PC-9 (cell line): ENCODE measurements around the gene ARPC5.

Source experiments
- EZH2 ChIP-seq: fragments of 200-600 bp; sonication (generic); IDR thresholded peaks from 2 replicates; pipeline ENCODE4 v1.8.0; 2017; ENCODE audit warnings: antibody characterized with exemption, low read depth
- TF ChIP-seq, protein P1 (sequence below): fragments of 200-600 bp; sonication (generic); conservative IDR thresholded peaks from 2 replicates; pipeline ENCODE4 v1.6.1; 2017; ENCODE audit warnings: mixed run types, antibody characterized with exemption, mild to moderate bottlenecking, moderate library complexity

DNA sequence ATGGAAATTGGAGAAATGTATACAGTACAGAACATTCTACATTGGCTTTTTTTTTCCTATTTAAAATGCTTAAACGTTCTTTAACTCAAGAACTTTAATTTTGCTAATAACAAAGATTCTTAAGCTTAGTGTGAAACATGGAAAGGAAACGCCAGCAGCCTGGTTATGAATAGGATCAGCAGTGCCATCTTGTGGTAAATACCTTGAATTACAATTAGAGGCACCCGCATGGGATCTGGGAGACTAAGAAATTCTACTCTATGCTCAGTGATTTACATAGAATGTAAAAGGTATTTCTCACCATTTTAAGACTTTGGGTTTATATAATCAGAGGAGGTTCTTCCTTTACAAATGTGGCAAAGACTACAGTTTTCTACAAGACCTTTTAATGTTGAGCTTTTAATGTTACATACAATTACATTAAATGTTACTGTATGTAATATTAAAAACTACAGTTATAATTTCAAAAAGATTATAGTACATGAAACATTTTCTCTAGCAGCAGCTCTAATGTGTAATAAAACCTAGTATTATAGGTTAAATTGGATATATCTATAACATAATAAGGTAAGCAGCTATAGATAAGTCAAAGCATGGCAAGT, 49.6 kb upstream of the ARPC5 start:
- TF ChIP-seq, protein P1, sequence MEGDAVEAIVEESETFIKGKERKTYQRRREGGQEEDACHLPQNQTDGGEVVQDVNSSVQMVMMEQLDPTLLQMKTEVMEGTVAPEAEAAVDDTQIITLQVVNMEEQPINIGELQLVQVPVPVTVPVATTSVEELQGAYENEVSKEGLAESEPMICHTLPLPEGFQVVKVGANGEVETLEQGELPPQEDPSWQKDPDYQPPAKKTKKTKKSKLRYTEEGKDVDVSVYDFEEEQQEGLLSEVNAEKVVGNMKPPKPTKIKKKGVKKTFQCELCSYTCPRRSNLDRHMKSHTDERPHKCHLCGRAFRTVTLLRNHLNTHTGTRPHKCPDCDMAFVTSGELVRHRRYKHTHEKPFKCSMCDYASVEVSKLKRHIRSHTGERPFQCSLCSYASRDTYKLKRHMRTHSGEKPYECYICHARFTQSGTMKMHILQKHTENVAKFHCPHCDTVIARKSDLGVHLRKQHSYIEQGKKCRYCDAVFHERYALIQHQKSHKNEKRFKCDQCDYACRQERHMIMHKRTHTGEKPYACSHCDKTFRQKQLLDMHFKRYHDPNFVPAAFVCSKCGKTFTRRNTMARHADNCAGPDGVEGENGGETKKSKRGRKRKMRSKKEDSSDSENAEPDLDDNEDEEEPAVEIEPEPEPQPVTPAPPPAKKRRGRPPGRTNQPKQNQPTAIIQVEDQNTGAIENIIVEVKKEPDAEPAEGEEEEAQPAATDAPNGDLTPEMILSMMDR = peak; percentile 88
- TF ChIP-seq EZH2 = no peak
